AG10803 (cell line): ENCODE results near the gene ANGEL2.
"Not testable (repeated sequence)": the region's sequence is repeated elsewhere in the genome, so short reads cannot be mapped to it uniquely, and the experiment has no call there.

Experiments
- DNase-seq: peaks from one replicate; pipeline ENCODE4 v3.0.0; 2010; ENCODE audit warnings: low read depth
- H3K4me3 ChIP-seq: 2 replicates; pipeline ENCODE4 v1.5.1; 2011; ENCODE audit warnings: mild to moderate bottlenecking, low read length, control low read depth
- CTCF ChIP-seq: conservative IDR thresholded peaks from 2 replicates; pipeline ENCODE4 v1.5.1; 2011; ENCODE audit warnings: mild to moderate bottlenecking, low read length, control low read depth, inconsistent platforms

Gene ANGEL2

GRCh38 chr1:213054142-213054541 is 38.5 kb upstream of the ANGEL2 start:
- no peak for DNase-seq
- TF ChIP-seq CTCF, result no peak
- no peak overlapping the region for H3K4me3 ChIP-seq

DNA sequence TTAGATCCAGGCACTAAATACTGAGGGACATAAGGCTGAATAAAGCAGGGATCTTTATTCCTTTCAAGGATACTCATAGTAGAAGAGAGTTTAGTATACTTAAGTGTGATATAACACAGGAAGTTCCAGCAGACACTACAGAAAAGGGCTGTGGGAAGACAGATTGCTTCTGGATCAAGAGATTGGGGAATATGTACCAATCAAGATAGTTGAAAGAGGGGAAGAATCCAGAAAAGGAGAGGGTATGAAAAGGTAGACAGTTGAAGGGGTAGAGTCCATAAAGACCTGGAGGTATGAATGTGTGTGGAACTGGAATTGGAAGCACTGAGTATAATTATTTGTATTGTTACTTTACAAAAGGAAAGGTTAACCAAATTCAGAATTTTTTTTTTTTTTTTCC is 37.8 kb upstream of the ANGEL2 start:
- no peak overlapping the region for H3K4me3 ChIP-seq
- TF ChIP-seq CTCF, result no peak
- DNase-seq, result no peak

DNA sequence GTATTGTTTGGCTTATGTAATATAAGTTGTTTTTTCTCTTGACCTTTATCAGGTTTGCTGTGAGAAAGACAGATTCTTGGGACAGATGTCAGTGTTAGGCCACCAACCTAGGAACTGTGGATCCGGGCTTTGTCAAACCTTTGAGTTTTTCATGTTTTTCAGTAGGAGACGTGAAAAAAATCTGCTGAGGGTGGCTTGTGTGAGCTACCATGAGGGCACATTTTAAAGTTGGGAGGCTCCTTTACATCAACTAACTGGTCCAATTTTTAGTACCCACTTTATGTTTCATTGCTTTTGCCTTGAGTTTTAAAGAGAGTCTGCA is 36.2 kb upstream of the ANGEL2 start:
- no peak for TF ChIP-seq CTCF
- peak overlapping the region; percentile 94 for H3K4me3 ChIP-seq
- no peak for DNase-seq

DNA sequence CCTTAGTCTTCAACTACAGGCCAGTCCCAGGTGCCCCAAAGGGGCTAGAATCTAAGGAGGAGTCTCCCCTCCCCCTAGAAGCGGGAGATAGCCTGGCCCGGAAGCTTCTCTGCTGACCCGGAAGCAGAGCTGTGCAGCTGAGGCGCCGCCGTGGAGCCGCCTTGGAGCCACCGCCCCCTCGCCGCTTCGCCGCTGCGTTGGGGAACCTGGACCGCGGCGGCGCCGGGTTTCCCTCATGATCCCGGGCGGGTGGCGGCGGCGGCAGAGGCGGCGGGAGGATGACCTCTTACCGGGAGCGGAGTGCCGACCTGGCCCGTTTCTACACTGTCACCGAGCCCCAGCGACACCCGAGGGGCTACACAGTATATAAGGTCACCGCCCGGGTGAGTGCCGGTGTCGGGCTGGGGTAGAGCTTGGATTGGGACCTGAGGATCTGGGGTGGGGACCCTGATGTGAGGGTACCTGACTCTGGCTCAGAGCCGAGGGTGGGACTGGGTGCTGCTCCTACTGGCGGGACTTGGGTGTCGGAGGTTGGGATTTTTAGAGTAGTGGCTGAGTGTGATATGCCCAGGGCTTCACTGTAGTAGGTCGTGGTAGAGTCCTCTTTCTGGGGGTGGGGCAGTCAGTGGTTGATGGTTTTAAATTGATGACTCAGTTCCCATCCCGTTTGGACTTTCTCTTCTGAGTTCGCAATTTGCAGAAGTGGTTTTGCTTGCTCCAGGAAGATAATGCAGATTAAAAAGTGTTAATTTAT is 35.6 kb upstream of the ANGEL2 start, which contains the start of gene RPS6KC1:
Gene RPS6KC1 (plus strand): TSS at position 115 of the 754 bp plus-strand sequence. CDS start 164 bp downstream, at position 279.
- DNase-seq, result peak; percentile 78
- H3K4me3 ChIP-seq, result peak within 1 kb of the TSS; percentile 94
- peak; percentile 26 for TF ChIP-seq CTCF

DNA sequence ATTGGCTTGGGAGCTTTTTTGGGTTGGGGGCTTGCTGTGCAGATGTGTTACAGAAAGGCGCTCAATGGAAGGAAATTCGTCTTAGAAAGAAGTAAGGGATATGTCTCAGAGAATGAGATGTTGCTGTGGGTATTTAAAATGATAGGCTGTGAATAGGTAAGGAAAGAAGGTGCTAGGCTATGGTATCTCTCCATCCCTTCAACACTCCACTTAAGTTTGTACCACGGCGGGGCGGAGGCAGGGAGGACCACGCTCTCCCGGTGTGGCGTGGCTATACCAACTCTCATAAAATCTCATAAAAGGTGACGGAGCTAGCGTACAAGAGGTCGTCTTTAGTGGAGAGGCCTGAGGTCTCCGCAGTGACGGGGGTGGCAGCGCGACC is 35.1 kb upstream of the ANGEL2 start:
- no peak for TF ChIP-seq CTCF
- no peak for DNase-seq
- peak overlapping the region; percentile 94 for H3K4me3 ChIP-seq

- no peak overlapping the region for H3K4me3 ChIP-seq
- no peak for DNase-seq
- TF ChIP-seq CTCF, result no peak
Observed at GRCh38 chr1:213049232-213049631, 33.6 kb upstream of the ANGEL2 start.

DNA sequence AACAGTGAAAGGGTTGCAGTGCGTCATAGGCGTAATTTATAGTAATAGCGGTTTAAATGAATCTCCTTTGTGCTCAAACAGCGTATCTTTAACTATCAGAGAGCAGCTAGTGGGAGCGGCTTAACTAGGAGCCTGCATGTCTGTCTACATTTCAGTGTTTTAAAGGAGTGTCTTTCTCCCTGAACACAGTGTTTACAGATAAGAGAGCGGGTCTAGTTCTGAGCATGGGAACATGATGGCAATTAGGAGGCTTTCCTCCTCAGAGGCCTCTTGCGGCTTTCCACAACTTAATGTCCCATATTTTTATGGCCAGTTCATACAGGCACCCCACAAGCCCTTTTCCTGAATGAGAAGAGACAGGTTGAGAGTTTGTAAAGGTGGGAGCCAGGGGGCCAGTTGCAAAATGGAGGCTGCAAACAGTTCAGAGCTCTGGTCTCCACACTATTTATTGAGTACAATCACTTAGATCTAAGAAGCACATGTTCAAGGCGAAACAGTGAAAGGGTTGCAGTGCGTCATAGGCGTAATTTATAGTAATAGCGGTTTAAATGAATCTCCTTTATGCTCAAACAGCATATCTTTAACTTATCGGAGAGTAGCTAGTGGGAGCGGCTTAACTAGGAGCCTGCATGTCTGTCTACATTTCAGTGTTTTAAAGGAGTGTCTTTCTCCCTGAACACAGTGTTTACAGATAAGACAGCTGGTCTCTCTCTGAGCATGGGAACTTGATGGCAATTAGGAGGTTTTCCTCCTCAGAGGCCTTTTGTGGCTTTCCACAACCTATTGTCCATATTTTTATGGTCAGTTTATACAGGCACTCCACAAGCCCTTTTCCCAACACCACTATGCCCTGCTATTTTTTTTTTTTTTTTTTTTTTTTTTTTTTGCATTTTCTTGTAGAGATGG is 29.9 kb upstream of the ANGEL2 start:
- not testable (repeated sequence) for H3K4me3 ChIP-seq, DNase-seq
